ENCODE data around the gene PSMD2. TPM values are rescaled to one million over a fixed set of nuclear protein-coding genes. Genes with fewer than 3 reads are reported as not detected.
"Not testable (repeated sequence)": the region's sequence is repeated elsewhere in the genome, so short reads cannot be mapped to it uniquely, and the experiment has no call there.

The PSMD2 gene
- total RNA-seq, 1 donor from 2014 or later = 232 TPM

DNA sequence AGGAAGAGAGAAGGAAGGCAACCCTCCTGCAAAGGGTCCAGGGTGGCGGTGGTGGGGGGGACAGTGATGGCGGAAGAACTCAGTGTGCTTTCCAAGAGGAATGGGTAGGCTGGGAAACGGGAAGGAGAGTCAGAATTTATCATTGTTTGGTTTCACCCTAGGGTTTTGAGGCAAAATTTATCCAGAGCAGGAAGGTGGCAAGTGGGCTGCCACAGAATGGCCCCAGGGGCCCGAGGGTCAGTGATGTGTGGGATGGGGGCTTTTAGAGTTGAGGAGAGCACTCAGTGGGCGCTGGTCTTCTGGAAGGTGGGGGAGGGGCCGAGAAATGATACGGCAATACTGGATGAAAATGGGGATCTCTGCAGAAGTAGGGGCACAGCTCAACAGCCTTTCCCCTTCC is 38.9 kb downstream of the PSMD2 start:
- no peak for TF ChIP-seq CTCF (IDR thresholded peaks at IDR 0.05; ENCODE audit: unreplicated experiment)
- H3K4me3 Mint-ChIP-seq = peak overlapping the region; percentile 83
- peak overlapping the region; percentile 87 for H3K27ac Mint-ChIP-seq
- no peaks in the 10 kb centered on the region for H3K27me3 Mint-ChIP-seq (ENCODE audit: low read depth)
- no peaks in the 10 kb centered on the region for H3K9me3 Mint-ChIP-seq
- peaks cover 6% of the 10 kb centered on the region for H3K36me3 Mint-ChIP-seq
- no peak for DNase-seq (ENCODE audit: low spot score in 2 of 2, unreplicated experiment in 2 of 2)
- H3K4me1 Mint-ChIP-seq = peaks cover 25% of the 10 kb centered on the region

- peak; percentile 56 to 72 for DNase-seq (ENCODE audit: low spot score in 2 of 2, unreplicated experiment in 2 of 2)
- no peak for TF ChIP-seq CTCF (IDR thresholded peaks at IDR 0.05; ENCODE audit: unreplicated experiment)
- peaks cover 25% of the 10 kb centered on the region for H3K4me1 Mint-ChIP-seq
- H3K36me3 Mint-ChIP-seq = peaks cover 3% of the 10 kb centered on the region
- no peaks in the 10 kb centered on the region for H3K9me3 Mint-ChIP-seq
- H3K27me3 Mint-ChIP-seq (ENCODE audit: low read depth) = no peaks in the 10 kb centered on the region
- H3K4me3 Mint-ChIP-seq = peak overlapping the region; percentile 83
- H3K27ac Mint-ChIP-seq = peak overlapping the region; percentile 87
Observed at GRCh38 chr3:184338511-184338945, 39.5 kb downstream of the PSMD2 start.

DNA sequence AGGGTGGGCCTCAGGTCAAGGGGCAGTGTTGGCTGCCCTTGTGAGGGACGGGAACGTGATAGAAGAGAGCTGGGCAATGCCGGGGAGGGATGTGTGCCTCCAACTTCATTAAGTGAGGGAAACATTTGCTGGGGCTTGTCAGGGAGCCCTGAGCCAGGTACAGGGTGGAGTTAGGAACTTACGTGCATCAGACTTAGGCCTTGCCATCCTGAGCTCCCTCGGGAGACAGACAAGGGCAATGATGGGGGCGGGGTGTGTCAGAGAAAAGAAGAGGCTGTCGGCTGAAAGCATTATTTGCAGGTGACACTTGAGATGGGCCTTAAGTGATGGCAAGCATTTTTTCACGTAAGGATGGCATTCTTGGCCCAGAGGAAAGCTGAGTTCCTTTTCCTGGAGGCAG is 40.0 kb downstream of the PSMD2 start:
- Mint-ChIP-seq H3K4me3 (peak overlapping the region; percentile 22), H3K9me3 (no peaks in the 10 kb centered on the region), H3K27me3 (ENCODE audit: low read depth) (no peaks in the 10 kb centered on the region), H3K4me1 (peaks cover 25% of the 10 kb centered on the region), H3K36me3 (peaks cover 3% of the 10 kb centered on the region), H3K27ac (peak overlapping the region; percentile 8)
- DNase-seq (ENCODE audit: low spot score in 2 of 2, unreplicated experiment in 2 of 2) = no peak
- no peak for TF ChIP-seq CTCF (IDR thresholded peaks at IDR 0.05; ENCODE audit: unreplicated experiment)

GRCh38 chr3:184339451-184340135 is 40.6 kb downstream of the PSMD2 start:
- H3K27me3 Mint-ChIP-seq (ENCODE audit: low read depth); DNase-seq (ENCODE audit: low spot score in 2 of 2, unreplicated experiment in 2 of 2); H3K9me3 Mint-ChIP-seq; H3K4me3 Mint-ChIP-seq; H3K27ac Mint-ChIP-seq; H3K36me3 Mint-ChIP-seq: not testable (repeated sequence)
- peaks cover 25% of the 10 kb centered on the region for H3K4me1 Mint-ChIP-seq

DNA sequence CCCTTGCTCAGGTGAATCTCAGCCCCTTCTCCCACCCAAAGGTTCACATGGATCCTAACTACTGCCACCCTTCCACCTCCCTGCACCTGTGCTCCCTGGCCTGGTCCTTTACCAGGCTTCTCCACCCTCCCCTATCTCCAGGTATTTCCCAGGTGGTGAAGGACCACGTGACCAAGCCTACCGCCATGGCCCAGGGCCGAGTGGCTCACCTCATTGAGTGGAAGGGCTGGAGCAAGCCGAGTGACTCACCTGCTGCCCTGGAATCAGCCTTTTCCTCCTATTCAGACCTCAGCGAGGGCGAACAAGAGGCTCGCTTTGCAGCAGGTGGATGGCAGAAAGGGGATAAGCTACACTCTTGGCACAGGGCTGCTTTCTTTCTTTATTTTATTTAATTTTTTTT is 42.9 kb downstream of the PSMD2 start:
- H3K27ac Mint-ChIP-seq = no peak overlapping the region
- no peak for TF ChIP-seq CTCF (IDR thresholded peaks at IDR 0.05; ENCODE audit: unreplicated experiment)
- no peak overlapping the region for H3K4me3 Mint-ChIP-seq
- H3K36me3 Mint-ChIP-seq = peaks cover 7% of the 10 kb centered on the region
- no peaks in the 10 kb centered on the region for H3K9me3 Mint-ChIP-seq
- peaks cover 27% of the 10 kb centered on the region for H3K4me1 Mint-ChIP-seq
- no peak for DNase-seq (ENCODE audit: low spot score in 2 of 2, unreplicated experiment in 2 of 2)
- H3K27me3 Mint-ChIP-seq (ENCODE audit: low read depth) = no peaks in the 10 kb centered on the region

GRCh38 chr3:184343200-184343876 is 44.3 kb downstream of the PSMD2 start:
- no peaks in the 10 kb centered on the region for H3K9me3 Mint-ChIP-seq
- H3K4me3 Mint-ChIP-seq = no peak overlapping the region
- no peak for TF ChIP-seq CTCF (IDR thresholded peaks at IDR 0.05; ENCODE audit: unreplicated experiment)
- no peak overlapping the region for H3K27ac Mint-ChIP-seq
- peaks cover 7% of the 10 kb centered on the region for H3K36me3 Mint-ChIP-seq
- no peak for DNase-seq (ENCODE audit: low spot score in 2 of 2, unreplicated experiment in 2 of 2)
- H3K27me3 Mint-ChIP-seq (ENCODE audit: low read depth) = no peaks in the 10 kb centered on the region
- peaks cover 20% of the 10 kb centered on the region for H3K4me1 Mint-ChIP-seq

Data from mesothelial cell of epicardium (in vitro differentiated cells).